Lower lobe of right lung (tissue), 2 donors: Measurements from ENCODE around the gene CHRD. TPM values are rescaled to one million over a fixed set of nuclear protein-coding genes. Genes with fewer than 3 reads are reported as not detected.

Experiments used
- ATAC-seq, 2 donors: fragments of 200-7000 bp; cut with Tn5 transposase; one replicate each; pipeline ENCODE4 v1.9.1; 2020 to 2022; ENCODE audit warnings: mild to moderate bottlenecking in 2 of 2, moderate library complexity in 2 of 2
- DNase-seq: peaks from one replicate; pipeline ENCODE4 v3.0.0-alpha.2; 2020
- H3K27ac ChIP-seq: fragments of 200-600 bp; one replicate; pipeline ENCODE4 v1.8.0; 2022
- H3K27me3 ChIP-seq: fragments of 200-600 bp; one replicate; pipeline ENCODE4 v1.8.0; 2022; ENCODE audit warnings: low read depth
- H3K36me3 ChIP-seq: fragments of 200-600 bp; one replicate; pipeline ENCODE4 v1.8.0; 2022; ENCODE audit warnings: mild to moderate bottlenecking
- H3K4me1 ChIP-seq: fragments of 200-600 bp; one replicate; pipeline ENCODE4 v1.8.0; 2022
- H3K4me3 ChIP-seq: fragments of 200-600 bp; one replicate; pipeline ENCODE4 v1.8.0; 2022; ENCODE audit warnings: mild to moderate bottlenecking
- H3K9me3 ChIP-seq: fragments of 200-600 bp; one replicate; pipeline ENCODE4 v1.8.0; 2022
- intact Hi-C: fragments of 100-400 bp; cut with DNase I; formaldehyde crosslinking; loops from one replicate; pipeline ENCODE4 v1.11.0; 2022
- total RNA-seq: library from RNA; stranded (reverse); fragmentation: NEBNext Ultra II Directional; extraction: Animal tissue kit (Norgen Biotek cat#: 25700); gene quantifications from one replicate; pipeline ENCODE4 v1.2.1, GENCODE V29; 2021
- TF ChIP-seq, protein P1 (sequence below): fragments of 200-600 bp; IDR thresholded peaks from one replicate; pipeline ENCODE4 v1.8.0; 2022; ENCODE audit warnings: antibody characterized with exemption, mild to moderate bottlenecking
- donor health status: DM: no; HTN: yes; CAD: no; lungs with severe emphysema.

Gene CHRD
- total RNA-seq, 1 donor from 2014 or later, result 4.1 TPM

DNA sequence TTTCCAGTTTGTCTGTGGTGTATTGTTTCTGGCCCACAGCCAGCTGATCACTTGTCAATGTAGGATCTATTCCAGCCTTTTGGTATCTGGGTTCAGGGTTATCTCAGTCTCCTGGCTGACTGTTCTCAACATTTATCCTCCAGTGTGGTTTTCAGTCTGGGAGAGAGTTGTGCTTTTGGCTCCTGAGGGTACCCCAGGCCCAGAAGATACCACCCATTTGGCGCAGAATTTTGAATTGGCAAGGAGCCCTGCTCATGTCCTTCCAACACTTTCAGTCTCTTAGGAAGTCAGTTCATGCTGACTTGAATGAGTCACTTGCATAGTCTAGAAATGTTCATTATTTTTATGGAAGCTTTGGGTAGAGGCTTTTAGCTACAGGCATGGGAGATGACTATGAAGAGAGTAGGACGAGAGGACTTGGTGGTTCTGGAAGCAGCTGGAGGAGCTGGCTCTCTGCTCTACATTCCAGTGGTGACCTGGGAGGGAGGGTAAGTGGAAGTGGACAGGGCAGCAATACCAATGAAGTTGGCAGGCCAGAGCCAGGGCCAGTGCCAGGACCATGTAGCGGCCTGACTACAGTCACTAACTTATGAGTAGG, 11.2 kb upstream of the CHRD start:
- ATAC-seq (no peak), DNase-seq (no peak)
- H3K9me3 ChIP-seq, result no peaks in the 10 kb centered on the region
- H3K4me3 ChIP-seq, result no peak overlapping the region
- TF ChIP-seq, protein P1, sequence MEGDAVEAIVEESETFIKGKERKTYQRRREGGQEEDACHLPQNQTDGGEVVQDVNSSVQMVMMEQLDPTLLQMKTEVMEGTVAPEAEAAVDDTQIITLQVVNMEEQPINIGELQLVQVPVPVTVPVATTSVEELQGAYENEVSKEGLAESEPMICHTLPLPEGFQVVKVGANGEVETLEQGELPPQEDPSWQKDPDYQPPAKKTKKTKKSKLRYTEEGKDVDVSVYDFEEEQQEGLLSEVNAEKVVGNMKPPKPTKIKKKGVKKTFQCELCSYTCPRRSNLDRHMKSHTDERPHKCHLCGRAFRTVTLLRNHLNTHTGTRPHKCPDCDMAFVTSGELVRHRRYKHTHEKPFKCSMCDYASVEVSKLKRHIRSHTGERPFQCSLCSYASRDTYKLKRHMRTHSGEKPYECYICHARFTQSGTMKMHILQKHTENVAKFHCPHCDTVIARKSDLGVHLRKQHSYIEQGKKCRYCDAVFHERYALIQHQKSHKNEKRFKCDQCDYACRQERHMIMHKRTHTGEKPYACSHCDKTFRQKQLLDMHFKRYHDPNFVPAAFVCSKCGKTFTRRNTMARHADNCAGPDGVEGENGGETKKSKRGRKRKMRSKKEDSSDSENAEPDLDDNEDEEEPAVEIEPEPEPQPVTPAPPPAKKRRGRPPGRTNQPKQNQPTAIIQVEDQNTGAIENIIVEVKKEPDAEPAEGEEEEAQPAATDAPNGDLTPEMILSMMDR, result no peak
- peaks cover 22% of the 10 kb centered on the region for H3K4me1 ChIP-seq
- no peak overlapping the region for H3K27ac ChIP-seq
- peaks cover 57% of the 10 kb centered on the region for H3K36me3 ChIP-seq
- no peaks in the 10 kb centered on the region for H3K27me3 ChIP-seq
- intact Hi-C loops, result no loop called here

DNA sequence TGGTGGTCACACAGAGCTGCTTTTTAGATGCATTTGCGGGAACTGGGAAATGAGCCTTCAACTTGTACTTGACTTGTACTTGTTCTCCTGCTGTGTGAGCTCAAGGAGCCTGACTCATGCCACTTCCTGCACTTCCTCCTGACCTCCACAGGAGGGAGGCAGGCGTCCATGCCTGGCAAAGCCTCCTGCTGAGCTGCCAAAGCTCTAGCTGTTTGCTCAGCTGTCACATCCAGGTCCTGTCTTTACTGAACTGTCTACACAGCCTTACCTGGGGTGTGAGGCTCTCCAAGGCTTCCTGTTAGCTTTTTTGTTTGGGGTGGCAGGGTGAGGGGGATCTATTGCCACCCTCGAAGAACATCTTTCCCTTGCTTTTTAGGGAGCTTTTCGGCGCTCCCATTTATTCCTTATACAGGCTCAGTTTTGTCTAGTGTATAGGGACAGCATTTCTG, 8.3 kb upstream of the CHRD start:
- DNase-seq, result peak; percentile 83
- no peaks in the 10 kb centered on the region for H3K27me3 ChIP-seq
- peaks cover 39% of the 10 kb centered on the region for H3K36me3 ChIP-seq
- peaks cover 12% of the 10 kb centered on the region for H3K4me1 ChIP-seq
- H3K9me3 ChIP-seq, result no peaks in the 10 kb centered on the region
- intact Hi-C loops, result no loop called here
- H3K27ac ChIP-seq, result no peak overlapping the region
- TF ChIP-seq, protein P1, result peak; percentile 96
- H3K4me3 ChIP-seq, result no peak overlapping the region
- ATAC-seq, result peak; percentile 94 to 97

DNA sequence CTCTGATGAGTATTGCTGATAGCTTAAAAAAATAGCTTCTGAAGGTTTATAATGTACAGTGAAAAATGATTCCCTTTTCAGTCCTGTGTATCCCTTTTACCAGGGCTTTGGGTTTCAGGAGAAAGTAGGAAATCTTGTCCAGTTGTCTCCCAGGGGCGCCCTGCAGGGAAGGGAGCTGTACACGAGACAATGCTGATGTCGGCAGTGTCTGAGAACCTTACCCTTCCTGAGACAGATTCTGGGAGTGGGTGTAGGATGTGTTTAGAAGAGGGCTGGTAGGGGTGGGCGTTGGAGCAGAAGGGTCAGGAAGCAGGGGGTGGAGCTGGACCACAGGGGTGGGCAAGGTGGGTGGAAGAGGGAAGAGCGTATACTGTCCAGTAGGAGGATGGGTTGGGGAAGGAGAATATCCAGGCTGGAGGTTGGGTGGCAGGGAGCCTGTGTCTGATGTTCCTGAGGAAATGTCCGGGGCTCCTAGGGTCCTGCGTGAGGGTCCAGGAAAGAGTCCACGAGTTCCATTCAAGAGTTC, 7.5 kb upstream of the CHRD start:
- intact Hi-C loops, result no loop called here
- H3K27me3 ChIP-seq, result no peaks in the 10 kb centered on the region
- TF ChIP-seq, protein P1, result no peak
- H3K4me3 ChIP-seq, result no peak overlapping the region
- no peak for DNase-seq
- H3K4me1 ChIP-seq, result peaks cover 12% of the 10 kb centered on the region
- H3K27ac ChIP-seq, result no peak overlapping the region
- no peaks in the 10 kb centered on the region for H3K9me3 ChIP-seq
- ATAC-seq, result no peak
- H3K36me3 ChIP-seq, result peaks cover 32% of the 10 kb centered on the region

- Histone ChIP-seq H3K9me3 (no peaks in the 10 kb centered on the region), H3K4me1 (peaks cover 15% of the 10 kb centered on the region), H3K27me3 (peaks cover under 1% of the 10 kb centered on the region), H3K4me3 (no peak overlapping the region), H3K27ac (no peak overlapping the region), H3K36me3 (peaks cover 28% of the 10 kb centered on the region)
- no peak for DNase-seq
- no peak for ATAC-seq
- intact Hi-C loops, result no loop called here
- TF ChIP-seq, protein P1, result no peak
Measured at GRCh38 chr3:184372911-184373310, 6.9 kb upstream of the CHRD start.

DNA sequence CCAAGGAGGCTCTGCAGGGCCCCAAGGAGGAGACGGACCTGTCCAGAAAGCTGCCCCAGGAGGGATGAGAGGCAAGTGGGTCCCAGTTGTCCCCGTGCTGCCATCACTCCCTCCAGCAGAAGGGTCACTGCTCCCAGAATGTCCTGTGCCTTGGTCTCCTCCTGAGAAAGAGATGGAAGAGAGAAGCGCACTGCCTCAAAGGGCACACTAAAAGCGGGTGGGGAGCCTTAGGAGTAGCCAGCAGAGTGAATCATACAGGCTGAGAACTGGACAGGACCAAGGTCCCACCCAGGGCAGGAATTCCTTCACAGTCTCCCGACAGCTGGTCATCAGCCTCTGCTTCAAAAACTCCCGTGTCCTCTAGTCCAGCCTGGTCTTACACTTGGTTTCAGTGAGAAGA, 6.4 kb upstream of the CHRD start:
- Histone ChIP-seq H3K4me1 (peaks cover 14% of the 10 kb centered on the region), H3K4me3 (no peak overlapping the region), H3K36me3 (peaks cover 22% of the 10 kb centered on the region), H3K27ac (no peak overlapping the region), H3K27me3 (peaks cover 5% of the 10 kb centered on the region), H3K9me3 (no peaks in the 10 kb centered on the region)
- no peak for DNase-seq
- ATAC-seq, result no peak
- intact Hi-C loops, result no loop called here
- TF ChIP-seq, protein P1, result no peak
